ENCODE results near the gene EID2. TPM values are rescaled to one million over a fixed set of nuclear protein-coding genes. Genes with fewer than 3 reads are reported as not detected.

EID2 gene
- total and polyA plus RNA-seq, 2 donors from 2014 or later, result 12.0 to 17.0 TPM

- intact Hi-C loops (cut with DNase I), result loop anchor here (5.0 kb wide), 1 partner anchor 119 kb away; no protein-coding TSS in a partner anchor
- FAIRE-seq (no peak), DNase-seq (no peak)
- Histone ChIP-seq H3K9ac (ENCODE audit: low read length in 3 of 3) (no peak overlapping the region), H3K27ac (ENCODE audit: low read depth in 2 of 2, low read length in 2 of 2) (no peak overlapping the region), H3K4me3 (ENCODE audit: low read length in 3 of 3) (no peak overlapping the region), H3K9me3 (ENCODE audit: control insufficient read depth in 2 of 3, insufficient read depth in 1 of 3, low read length in 3 of 3) (no peaks in the 10 kb centered on the region), H3K27me3 (ENCODE audit: control insufficient read depth, insufficient read depth, low read length) (no peaks in the 10 kb centered on the region), H3K4me1 (ENCODE audit: control insufficient read depth in 2 of 3, insufficient read depth in 2 of 3, low read depth in 1 of 3, low read length in 3 of 3) (no peaks in the 10 kb centered on the region), H3K36me3 (ENCODE audit: control insufficient read depth in 2 of 3, insufficient read depth in 3 of 3, low read length in 3 of 3) (no peaks in the 10 kb centered on the region)
- TF ChIP-seq CTCF (IDR thresholded peaks at IDR 0.05; ENCODE audit: borderline replicate concordance, extremely low read depth, insufficient read depth), result no peak
These were observed 13.2 kb upstream of the EID2 start for GRCh38 chr19:39553082-39553652.

GRCh38 chr19:39550197-39550596, 10.2 kb upstream of the EID2 start:
- Histone ChIP-seq H3K4me1 (ENCODE audit: control insufficient read depth in 2 of 3, insufficient read depth in 2 of 3, low read depth in 1 of 3, low read length in 3 of 3) (no peaks in the 10 kb centered on the region), H3K4me3 (ENCODE audit: low read length in 3 of 3) (no peak overlapping the region), H3K9ac (ENCODE audit: low read length in 3 of 3) (no peak overlapping the region), H3K27me3 (ENCODE audit: control insufficient read depth, insufficient read depth, low read length) (no peaks in the 10 kb centered on the region), H3K36me3 (ENCODE audit: control insufficient read depth in 2 of 3, insufficient read depth in 3 of 3, low read length in 3 of 3) (no peaks in the 10 kb centered on the region), H3K27ac (ENCODE audit: low read depth in 2 of 2, low read length in 2 of 2) (no peak overlapping the region), H3K9me3 (ENCODE audit: control insufficient read depth in 2 of 3, insufficient read depth in 1 of 3, low read length in 3 of 3) (no peaks in the 10 kb centered on the region)
- no peak for DNase-seq
- FAIRE-seq, result no peak
- intact Hi-C loops (cut with DNase I), result loop anchor here (5.0 kb wide), 1 partner anchor 122 kb away; no protein-coding TSS in a partner anchor
- no peak for TF ChIP-seq CTCF (IDR thresholded peaks at IDR 0.05; ENCODE audit: borderline replicate concordance, extremely low read depth, insufficient read depth)

GRCh38 chr19:39546599-39546998, 6.6 kb upstream of the EID2 start:
- Histone ChIP-seq H3K27me3 (ENCODE audit: control insufficient read depth, insufficient read depth, low read length) (no peaks in the 10 kb centered on the region), H3K4me3 (ENCODE audit: low read length in 3 of 3) (no peak overlapping the region), H3K27ac (ENCODE audit: low read depth in 2 of 2, low read length in 2 of 2) (no peak overlapping the region), H3K4me1 (ENCODE audit: control insufficient read depth in 2 of 3, insufficient read depth in 2 of 3, low read depth in 1 of 3, low read length in 3 of 3) (no peaks in the 10 kb centered on the region), H3K36me3 (ENCODE audit: control insufficient read depth in 2 of 3, insufficient read depth in 3 of 3, low read length in 3 of 3) (no peaks in the 10 kb centered on the region), H3K9me3 (ENCODE audit: control insufficient read depth in 2 of 3, insufficient read depth in 1 of 3, low read length in 3 of 3) (no peaks in the 10 kb centered on the region), H3K9ac (ENCODE audit: low read length in 3 of 3) (no peak overlapping the region)
- no peak for DNase-seq
- TF ChIP-seq CTCF (IDR thresholded peaks at IDR 0.05; ENCODE audit: borderline replicate concordance, extremely low read depth, insufficient read depth), result no peak
- intact Hi-C loops (cut with DNase I), result no loop called here
- no peak for FAIRE-seq

GRCh38 chr19:39544911-39545310, 5.0 kb upstream of the EID2 start:
- TF ChIP-seq CTCF (IDR thresholded peaks at IDR 0.05; ENCODE audit: borderline replicate concordance, extremely low read depth, insufficient read depth), result no peak
- Histone ChIP-seq H3K27me3 (ENCODE audit: control insufficient read depth, insufficient read depth, low read length) (no peaks in the 10 kb centered on the region), H3K9ac (ENCODE audit: low read length in 3 of 3) (no peak overlapping the region), H3K36me3 (ENCODE audit: control insufficient read depth in 2 of 3, insufficient read depth in 3 of 3, low read length in 3 of 3) (no peaks in the 10 kb centered on the region), H3K4me1 (ENCODE audit: control insufficient read depth in 2 of 3, insufficient read depth in 2 of 3, low read depth in 1 of 3, low read length in 3 of 3) (no peaks in the 10 kb centered on the region), H3K9me3 (ENCODE audit: control insufficient read depth in 2 of 3, insufficient read depth in 1 of 3, low read length in 3 of 3) (no peaks in the 10 kb centered on the region), H3K4me3 (ENCODE audit: low read length in 3 of 3) (no peak overlapping the region), H3K27ac (ENCODE audit: low read depth in 2 of 2, low read length in 2 of 2) (no peak overlapping the region)
- DNase-seq (no peak), FAIRE-seq (no peak)
- intact Hi-C loops (cut with DNase I), result no loop called here
